OCI-LY1 (cell line): ENCODE results near the gene CD86.

ENCODE experiments used
- EZH2 ChIP-seq: fragments of 200-600 bp; sonication (generic), shearing (Covaris generic); IDR thresholded peaks from 2 replicates; pipeline ENCODE4 v1.8.0; 2017; ENCODE audit warnings: borderline replicate concordance, mixed run types, mild to moderate bottlenecking, antibody characterized with exemption, low read length, moderate library complexity, mixed read lengths
- TF ChIP-seq, protein P1 (sequence below): fragments of 200-600 bp; sonication (generic), shearing (Covaris generic); IDR thresholded peaks from 2 replicates; pipeline ENCODE4 v1.5.1; 2017; ENCODE audit warnings: mild to moderate bottlenecking, antibody characterized with exemption, low read length, moderate library complexity, mixed read lengths

DNA sequence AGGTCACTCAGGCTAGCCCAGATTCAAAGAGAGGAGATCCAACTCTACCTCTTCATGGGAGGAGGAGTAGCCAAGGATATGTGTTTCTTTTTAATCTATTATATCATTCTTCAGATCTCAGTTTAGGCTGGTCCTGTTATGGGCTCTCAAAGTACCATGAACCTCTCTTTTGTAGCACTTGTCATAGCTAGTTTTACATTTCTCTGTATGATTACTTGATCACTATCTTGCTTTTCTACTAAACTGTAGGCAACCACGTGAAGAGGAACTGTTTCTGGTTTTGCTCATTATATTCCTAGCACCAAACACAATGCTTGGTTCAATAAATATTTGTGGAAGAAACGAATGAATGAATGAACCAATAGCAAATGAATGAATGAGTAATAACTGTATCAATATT lies 29.6 kb downstream of the CD86 start:
- TF ChIP-seq, protein P1, sequence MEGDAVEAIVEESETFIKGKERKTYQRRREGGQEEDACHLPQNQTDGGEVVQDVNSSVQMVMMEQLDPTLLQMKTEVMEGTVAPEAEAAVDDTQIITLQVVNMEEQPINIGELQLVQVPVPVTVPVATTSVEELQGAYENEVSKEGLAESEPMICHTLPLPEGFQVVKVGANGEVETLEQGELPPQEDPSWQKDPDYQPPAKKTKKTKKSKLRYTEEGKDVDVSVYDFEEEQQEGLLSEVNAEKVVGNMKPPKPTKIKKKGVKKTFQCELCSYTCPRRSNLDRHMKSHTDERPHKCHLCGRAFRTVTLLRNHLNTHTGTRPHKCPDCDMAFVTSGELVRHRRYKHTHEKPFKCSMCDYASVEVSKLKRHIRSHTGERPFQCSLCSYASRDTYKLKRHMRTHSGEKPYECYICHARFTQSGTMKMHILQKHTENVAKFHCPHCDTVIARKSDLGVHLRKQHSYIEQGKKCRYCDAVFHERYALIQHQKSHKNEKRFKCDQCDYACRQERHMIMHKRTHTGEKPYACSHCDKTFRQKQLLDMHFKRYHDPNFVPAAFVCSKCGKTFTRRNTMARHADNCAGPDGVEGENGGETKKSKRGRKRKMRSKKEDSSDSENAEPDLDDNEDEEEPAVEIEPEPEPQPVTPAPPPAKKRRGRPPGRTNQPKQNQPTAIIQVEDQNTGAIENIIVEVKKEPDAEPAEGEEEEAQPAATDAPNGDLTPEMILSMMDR, result no peak
- TF ChIP-seq EZH2, result no peak
